Measurements from ENCODE around the gene OSM.

The OSM gene

GRCh38 chr22:30228509-30229359, 37.9 kb downstream of the OSM start (continued):
- TF ChIP-seq, protein P1, sequence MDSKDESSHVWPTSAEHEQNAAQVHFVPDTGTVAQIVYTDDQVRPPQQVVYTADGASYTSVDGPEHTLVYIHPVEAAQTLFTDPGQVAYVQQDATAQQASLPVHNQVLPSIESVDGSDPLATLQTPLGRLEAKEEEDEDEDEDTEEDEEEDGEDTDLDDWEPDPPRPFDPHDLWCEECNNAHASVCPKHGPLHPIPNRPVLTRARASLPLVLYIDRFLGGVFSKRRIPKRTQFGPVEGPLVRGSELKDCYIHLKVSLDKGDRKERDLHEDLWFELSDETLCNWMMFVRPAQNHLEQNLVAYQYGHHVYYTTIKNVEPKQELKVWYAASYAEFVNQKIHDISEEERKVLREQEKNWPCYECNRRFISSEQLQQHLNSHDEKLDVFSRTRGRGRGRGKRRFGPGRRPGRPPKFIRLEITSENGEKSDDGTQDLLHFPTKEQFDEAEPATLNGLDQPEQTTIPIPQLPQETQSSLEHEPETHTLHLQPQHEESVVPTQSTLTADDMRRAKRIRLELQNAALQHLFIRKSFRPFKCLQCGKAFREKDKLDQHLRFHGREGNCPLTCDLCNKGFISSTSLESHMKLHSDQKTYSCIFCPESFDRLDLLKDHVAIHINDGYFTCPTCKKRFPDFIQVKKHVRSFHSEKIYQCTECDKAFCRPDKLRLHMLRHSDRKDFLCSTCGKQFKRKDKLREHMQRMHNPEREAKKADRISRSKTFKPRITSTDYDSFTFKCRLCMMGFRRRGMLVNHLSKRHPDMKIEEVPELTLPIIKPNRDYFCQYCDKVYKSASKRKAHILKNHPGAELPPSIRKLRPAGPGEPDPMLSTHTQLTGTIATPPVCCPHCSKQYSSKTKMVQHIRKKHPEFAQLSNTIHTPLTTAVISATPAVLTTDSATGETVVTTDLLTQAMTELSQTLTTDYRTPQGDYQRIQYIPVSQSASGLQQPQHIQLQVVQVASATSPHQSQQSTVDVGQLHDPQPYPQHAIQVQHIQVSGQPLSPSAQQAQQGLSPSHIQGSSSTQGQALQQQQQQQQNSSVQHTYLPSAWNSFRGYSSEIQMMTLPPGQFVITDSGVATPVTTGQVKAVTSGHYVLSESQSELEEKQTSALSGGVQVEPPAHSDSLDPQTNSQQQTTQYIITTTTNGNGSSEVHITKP (tag by site-specific recombination; IDR thresholded peaks at IDR 0.05) = peak; percentile 41; the same call in 1 of the 2 replicates
- no peak for TF ChIP-seq ZNF514 (tag by site-specific recombination; IDR thresholded peaks at IDR 0.05)
- TF ChIP-seq MEIS1 (CRISPR knock-in tag; IDR thresholded peaks at IDR 0.05; ENCODE audit: borderline replicate concordance) = no peak
- TF ChIP-seq BCL11A (tag by site-specific recombination; IDR thresholded peaks at IDR 0.05; ENCODE audit: low read depth) = peak; percentile 64; the same call in 1 of the 2 replicates
- TF ChIP-seq, protein P2, sequence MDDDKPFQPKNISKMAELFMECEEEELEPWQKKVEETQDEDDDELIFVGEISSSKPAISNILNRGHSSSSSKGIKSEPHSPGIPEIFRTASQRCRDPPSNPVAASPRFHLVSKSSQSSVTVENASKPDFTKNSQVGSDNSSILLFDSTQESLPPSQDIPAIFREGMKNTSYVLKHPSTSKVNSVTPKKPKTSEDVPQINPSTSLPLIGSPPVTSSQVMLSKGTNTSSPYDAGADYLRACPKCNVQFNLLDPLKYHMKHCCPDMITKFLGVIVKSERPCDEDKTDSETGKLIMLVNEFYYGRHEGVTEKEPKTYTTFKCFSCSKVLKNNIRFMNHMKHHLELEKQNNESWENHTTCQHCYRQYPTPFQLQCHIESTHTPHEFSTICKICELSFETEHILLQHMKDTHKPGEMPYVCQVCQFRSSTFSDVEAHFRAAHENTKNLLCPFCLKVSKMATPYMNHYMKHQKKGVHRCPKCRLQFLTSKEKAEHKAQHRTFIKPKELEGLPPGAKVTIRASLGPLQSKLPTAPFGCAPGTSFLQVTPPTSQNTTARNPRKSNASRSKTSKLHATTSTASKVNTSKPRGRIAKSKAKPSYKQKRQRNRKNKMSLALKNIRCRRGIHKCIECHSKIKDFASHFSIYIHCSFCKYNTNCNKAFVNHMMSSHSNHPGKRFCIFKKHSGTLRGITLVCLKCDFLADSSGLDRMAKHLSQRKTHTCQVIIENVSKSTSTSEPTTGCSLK (tag by site-specific recombination; IDR thresholded peaks at IDR 0.05) = no peak
- no peak for TF ChIP-seq PRDM2 (tag by site-specific recombination; IDR thresholded peaks at IDR 0.05; ENCODE audit: borderline replicate concordance)
- TF ChIP-seq, protein P3, sequence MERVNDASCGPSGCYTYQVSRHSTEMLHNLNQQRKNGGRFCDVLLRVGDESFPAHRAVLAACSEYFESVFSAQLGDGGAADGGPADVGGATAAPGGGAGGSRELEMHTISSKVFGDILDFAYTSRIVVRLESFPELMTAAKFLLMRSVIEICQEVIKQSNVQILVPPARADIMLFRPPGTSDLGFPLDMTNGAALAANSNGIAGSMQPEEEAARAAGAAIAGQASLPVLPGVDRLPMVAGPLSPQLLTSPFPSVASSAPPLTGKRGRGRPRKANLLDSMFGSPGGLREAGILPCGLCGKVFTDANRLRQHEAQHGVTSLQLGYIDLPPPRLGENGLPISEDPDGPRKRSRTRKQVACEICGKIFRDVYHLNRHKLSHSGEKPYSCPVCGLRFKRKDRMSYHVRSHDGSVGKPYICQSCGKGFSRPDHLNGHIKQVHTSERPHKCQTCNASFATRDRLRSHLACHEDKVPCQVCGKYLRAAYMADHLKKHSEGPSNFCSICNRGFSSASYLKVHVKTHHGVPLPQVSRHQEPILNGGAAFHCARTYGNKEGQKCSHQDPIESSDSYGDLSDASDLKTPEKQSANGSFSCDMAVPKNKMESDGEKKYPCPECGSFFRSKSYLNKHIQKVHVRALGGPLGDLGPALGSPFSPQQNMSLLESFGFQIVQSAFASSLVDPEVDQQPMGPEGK (tag by site-specific recombination; IDR thresholded peaks at IDR 0.05) = peak; percentile 61; the same call in 1 of the 2 replicates
- TF ChIP-seq GLIS1 (tag by site-specific recombination; IDR thresholded peaks at IDR 0.05) = peak; percentile 37; the same call in 1 of the 2 replicates
- TF ChIP-seq ZNF184 (tag by site-specific recombination; IDR thresholded peaks at IDR 0.05) = 0 out of 2 replicates have a peak, but pooled peaks have one; percentile 52
- TF ChIP-seq ZNF660 (tag by site-specific recombination; IDR thresholded peaks at IDR 0.05) = peak; percentile 70; the same call in 1 of the 2 replicates
- TF ChIP-seq ZNF530 (tag by site-specific recombination; IDR thresholded peaks at IDR 0.05; ENCODE audit: low read depth) = no peak
- no peak for TF ChIP-seq ZNF211 (tag by site-specific recombination; IDR thresholded peaks at IDR 0.05; ENCODE audit: low read depth)
- no peak for TF ChIP-seq ZNF423 (tag by site-specific recombination; IDR thresholded peaks at IDR 0.05)
- no peak for TF ChIP-seq ZNF670 (tag by site-specific recombination; IDR thresholded peaks at IDR 0.05; ENCODE audit: low read depth)
- TF ChIP-seq KLF17 (tag by site-specific recombination; IDR thresholded peaks at IDR 0.05) = 0 out of 2 replicates have a peak, but pooled peaks have one; percentile 16
- no peak for TF ChIP-seq ZNF596 (tag by site-specific recombination; IDR thresholded peaks at IDR 0.05)
- no peak for TF ChIP-seq ZNF548 (tag by site-specific recombination; IDR thresholded peaks at IDR 0.05)
- TF ChIP-seq, protein P4, sequence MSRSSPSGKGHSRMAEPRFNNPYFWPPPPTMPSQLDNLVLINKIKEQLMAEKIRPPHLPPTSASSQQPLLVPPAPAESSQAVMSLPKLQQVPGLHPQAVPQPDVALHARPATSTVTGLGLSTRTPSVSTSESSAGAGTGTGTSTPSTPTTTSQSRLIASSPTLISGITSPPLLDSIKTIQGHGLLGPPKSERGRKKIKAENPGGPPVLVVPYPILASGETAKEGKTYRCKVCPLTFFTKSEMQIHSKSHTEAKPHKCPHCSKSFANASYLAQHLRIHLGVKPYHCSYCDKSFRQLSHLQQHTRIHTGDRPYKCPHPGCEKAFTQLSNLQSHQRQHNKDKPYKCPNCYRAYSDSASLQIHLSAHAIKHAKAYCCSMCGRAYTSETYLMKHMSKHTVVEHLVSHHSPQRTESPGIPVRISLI (tag by site-specific recombination; IDR thresholded peaks at IDR 0.05) = peak; percentile 72
- TF ChIP-seq ZBTB20 (tag by site-specific recombination; IDR thresholded peaks at IDR 0.05) = peak; percentile 73
- TF ChIP-seq ZNF571 (tag by site-specific recombination; IDR thresholded peaks at IDR 0.05) = no peak
